Measurements from ENCODE around the gene MYRIP.

Gene MYRIP

GRCh38 chr3:40143283-40144090 lies 334.1 kb downstream of the MYRIP start:
- no peak for DNase-seq

GRCh38 chr3:40148827-40149226 lies 339.4 kb downstream of the MYRIP start:
- DNase-seq, result no peak

- DNase-seq, result no peak
Measured at GRCh38 chr3:40152482-40153133, 343.2 kb downstream of the MYRIP start.

GRCh38 chr3:40160933-40161332 lies 351.5 kb downstream of the MYRIP start:
- no peak for DNase-seq

GRCh38 chr3:40162616-40163015 lies 353.2 kb downstream of the MYRIP start:
- DNase-seq, result no peak

- no peak for DNase-seq
Measured at GRCh38 chr3:40166997-40167396, 357.6 kb downstream of the MYRIP start.

- DNase-seq, result no peak
Measured at GRCh38 chr3:40167958-40168357, 358.5 kb downstream of the MYRIP start.

- DNase-seq, result no peak
Measured at GRCh38 chr3:40169983-40170382, 360.6 kb downstream of the MYRIP start.

- DNase-seq, result no peak
Measured at GRCh38 chr3:40170395-40170794, 361.0 kb downstream of the MYRIP start.

GRCh38 chr3:40172560-40172959 lies 363.2 kb downstream of the MYRIP start:
- DNase-seq, result no peak

GRCh38 chr3:40173227-40173721 lies 363.9 kb downstream of the MYRIP start:
- DNase-seq, result no peak

GRCh38 chr3:40178012-40178594 lies 368.7 kb downstream of the MYRIP start:
- DNase-seq, result no peak

GRCh38 chr3:40179016-40179415 lies 369.6 kb downstream of the MYRIP start:
- peak; percentile 74 for DNase-seq

- no peak for DNase-seq
Measured at GRCh38 chr3:40181182-40181581, 371.8 kb downstream of the MYRIP start.

GRCh38 chr3:40185029-40185695 lies 375.8 kb downstream of the MYRIP start:
- no peak for DNase-seq

- DNase-seq, result no peak
Measured at GRCh38 chr3:40186508-40186907, 377.1 kb downstream of the MYRIP start.

- no peak for DNase-seq
Measured at GRCh38 chr3:40187945-40188344, 378.5 kb downstream of the MYRIP start.

GRCh38 chr3:40189118-40189517 lies 379.7 kb downstream of the MYRIP start:
- no peak for DNase-seq

- no peak for DNase-seq
Measured at GRCh38 chr3:40190056-40190455, 380.6 kb downstream of the MYRIP start.

GRCh38 chr3:40191251-40191650 lies 381.8 kb downstream of the MYRIP start:
- no peak for DNase-seq

- DNase-seq, result peak; percentile 68
Measured at GRCh38 chr3:40191850-40192448, 382.5 kb downstream of the MYRIP start.

GRCh38 chr3:40192628-40193027 lies 383.2 kb downstream of the MYRIP start:
- no peak for DNase-seq

GRCh38 chr3:40196966-40197365 lies 387.6 kb downstream of the MYRIP start:
- no peak for DNase-seq

Measured in stimulated activated CD4-positive, alpha-beta T cell treated with anti-CD3 and anti-CD28 coated beads, Interleukin-15, amount 100 ng/mL, for 24 hours (primary cell).